GM21367 (cell line): Measurements from ENCODE around the gene FAM209A.
"Not testable (repeated sequence)": the region's sequence is repeated elsewhere in the genome, so short reads cannot be mapped to it uniquely, and the experiment has no call there.

Experiments
- ATAC-seq: cut with Tn5 transposase; IDR thresholded peaks from one replicate; pipeline ENCODE4 v1.9.1; 2021; ENCODE audit not compliant: unreplicated experiment

FAM209A gene

DNA sequence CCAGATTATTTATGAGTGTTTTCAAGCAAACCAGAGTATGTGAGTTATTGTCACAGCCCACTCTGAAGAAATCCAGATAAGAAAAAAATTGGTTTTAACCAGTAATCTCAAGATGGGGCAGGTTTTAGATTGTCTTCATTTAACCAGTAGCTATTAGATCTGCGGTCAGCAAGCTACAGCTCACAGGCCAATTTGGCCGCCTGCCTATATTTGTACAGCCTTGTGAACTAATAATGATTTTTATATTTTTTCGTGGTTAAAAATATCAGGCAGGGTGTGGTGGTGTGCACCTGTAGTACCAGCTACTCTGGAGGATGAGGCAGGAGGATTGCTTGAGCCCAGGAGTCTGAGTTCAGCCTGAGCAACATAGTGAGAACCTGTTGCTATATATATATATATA is 13.5 kb downstream of the FAM209A start:
- no peak for ATAC-seq

DNA sequence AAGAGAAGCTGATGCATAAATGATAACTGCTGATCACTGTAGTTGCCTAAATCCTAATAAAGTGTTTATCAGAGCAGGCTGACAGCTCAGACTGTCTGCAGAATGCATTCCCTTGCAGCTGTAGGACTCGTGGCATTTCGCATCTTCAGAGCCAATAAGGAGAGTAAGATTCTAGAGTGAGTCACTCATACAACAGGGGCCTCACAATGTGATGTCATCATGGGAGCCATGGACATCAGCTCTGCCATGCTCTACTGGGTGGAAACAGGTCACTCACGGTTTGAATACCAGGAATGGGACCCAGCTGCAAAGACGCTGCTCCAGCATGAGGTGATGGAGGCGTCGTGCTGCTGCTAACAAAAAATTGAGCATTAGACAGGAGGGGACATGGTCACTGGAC is 15.9 kb downstream of the FAM209A start:
- ATAC-seq = no peak

- ATAC-seq = no peak
These were observed 18.0 kb downstream of the FAM209A start for GRCh38 chr20:56542489-56543030.

DNA sequence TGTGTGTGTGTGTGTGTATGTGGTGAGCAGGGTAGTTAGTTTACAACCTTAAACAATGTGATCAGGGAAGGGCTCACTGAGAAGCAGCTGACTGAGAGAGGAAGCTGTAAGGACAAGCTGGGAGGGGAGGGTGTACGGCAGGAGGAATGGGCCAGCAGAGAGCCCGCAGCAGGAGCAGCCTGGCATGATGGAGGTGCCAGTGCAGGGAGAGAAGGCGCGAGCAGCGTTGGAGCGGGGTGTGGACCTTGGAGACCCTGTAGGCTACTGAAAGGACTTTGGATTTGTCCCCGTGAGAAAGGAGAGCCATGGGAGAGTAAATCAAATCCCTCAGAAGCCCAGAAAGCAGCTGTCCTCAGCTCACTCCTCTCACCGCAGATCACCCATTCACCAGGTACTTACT is 27.0 kb downstream of the FAM209A start:
- no peak for ATAC-seq

GRCh38 chr20:56552911-56553629 is 28.5 kb downstream of the FAM209A start:
- no peak for ATAC-seq

GRCh38 chr20:56554869-56555268 is 30.3 kb downstream of the FAM209A start:
- peak; percentile 82 for ATAC-seq

- ATAC-seq = no peak
These were observed 34.4 kb downstream of the FAM209A start for GRCh38 chr20:56558968-56559367.

- not testable (repeated sequence) for ATAC-seq
These were observed 40.0 kb downstream of the FAM209A start for GRCh38 chr20:56564526-56564925.

DNA sequence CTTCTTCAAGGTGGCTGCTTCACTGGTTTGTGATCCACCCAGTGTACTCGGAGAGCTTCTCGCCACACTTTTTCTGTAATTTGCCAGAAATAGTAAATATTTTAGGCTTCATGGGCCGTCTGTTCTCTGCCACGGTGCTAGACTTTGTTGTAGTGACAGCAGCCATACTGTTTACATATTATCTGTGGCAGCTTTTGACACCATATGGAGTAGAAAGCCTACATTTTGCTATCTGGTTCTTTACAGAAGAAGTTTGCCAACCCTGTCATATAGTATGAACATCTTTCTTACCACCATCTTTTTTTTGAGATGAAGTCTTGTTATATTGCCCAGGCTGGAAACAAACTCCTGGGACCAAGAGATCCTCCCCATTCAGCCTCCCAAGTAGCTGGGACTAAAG is 41.0 kb downstream of the FAM209A start:
- no peak for ATAC-seq

GRCh38 chr20:56566621-56567020 is 42.1 kb downstream of the FAM209A start:
- no peak for ATAC-seq

DNA sequence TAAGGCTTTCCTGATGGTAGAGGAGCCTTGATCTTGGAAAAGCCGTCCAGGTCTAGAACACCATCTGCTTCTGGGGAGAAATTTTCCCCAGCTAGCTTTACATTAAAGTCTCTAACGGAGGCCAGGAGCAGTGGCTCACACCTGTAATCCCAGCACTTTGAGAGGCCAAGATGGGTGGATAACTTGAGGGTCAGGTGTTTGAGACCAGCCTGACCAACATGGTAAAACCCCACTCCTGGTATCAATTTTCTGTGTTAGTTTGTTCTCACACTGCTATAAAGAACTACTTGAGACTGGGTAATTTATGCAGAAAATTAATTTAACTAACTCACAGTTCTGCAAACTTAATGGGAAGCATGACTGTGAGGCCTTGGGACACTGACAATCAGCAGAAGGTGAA is 46.3 kb downstream of the FAM209A start:
- ATAC-seq = no peak

DNA sequence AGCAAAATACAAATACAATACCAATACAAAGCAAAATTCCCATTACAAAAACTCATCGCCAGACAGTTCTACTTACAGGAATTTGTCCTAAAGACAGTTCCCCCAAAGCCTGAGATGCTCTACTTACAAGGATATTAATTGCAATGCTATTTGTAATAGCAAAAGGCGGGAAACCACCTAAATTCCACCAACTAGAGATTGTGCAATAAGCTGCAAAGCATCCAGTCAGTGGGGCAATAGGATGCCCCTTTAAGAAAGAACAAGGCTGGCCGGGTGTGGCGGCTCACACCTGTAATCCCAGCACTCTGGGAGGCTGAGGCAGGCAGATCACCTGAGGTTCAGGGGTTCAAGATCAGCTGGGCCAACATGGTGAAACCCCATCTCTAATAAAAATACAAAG is 47.6 kb downstream of the FAM209A start:
- no peak for ATAC-seq

GRCh38 chr20:56573986-56574385 is 49.4 kb downstream of the FAM209A start:
- no peak for ATAC-seq

DNA sequence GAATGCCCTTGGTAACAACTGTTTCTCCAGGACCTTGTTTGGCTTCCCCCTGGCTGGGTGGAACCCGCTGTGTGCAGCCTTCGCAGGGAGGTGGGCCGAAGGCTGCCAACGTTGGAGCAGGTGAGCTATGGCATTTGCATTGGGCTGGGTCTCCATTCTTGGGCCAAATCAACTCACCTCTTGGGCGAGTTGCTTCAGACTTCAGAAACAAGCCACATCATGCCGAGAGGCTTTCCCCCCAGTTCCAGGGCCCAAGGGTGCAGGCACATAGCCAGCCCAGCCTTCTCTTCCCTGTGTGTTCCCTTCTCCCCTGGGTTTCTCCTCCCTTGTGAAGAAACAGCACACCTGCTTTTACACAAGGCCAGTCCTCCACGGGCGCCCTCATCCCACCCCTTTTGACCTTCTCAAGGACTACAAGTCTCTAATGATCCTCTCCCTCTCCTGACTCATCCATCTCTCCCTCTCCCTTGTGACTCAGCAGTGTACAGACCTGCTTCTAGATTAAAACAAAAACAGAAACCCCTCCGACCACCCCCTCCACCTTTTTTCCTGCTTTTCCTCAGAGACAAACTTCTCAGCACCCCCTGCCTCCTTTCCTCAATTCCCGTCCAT is 50.1 kb downstream of the FAM209A start:
- ATAC-seq = no peak

- ATAC-seq = no peak
These were observed 50.6 kb downstream of the FAM209A start for GRCh38 chr20:56575157-56575556.
